Activated naive CD8-positive, alpha-beta T cell treated with anti-CD3 and anti-CD28 coated beads for 36 hours (primary cell): ENCODE measurements around the gene MYOG. TPM values are rescaled to one million over a fixed set of nuclear protein-coding genes. Genes with fewer than 3 reads are reported as not detected.

Experiments used
- total RNA-seq, 2 experiments: library from RNA; stranded (reverse); gene quantifications; one replicate each; pipeline ENCODE4 v1.2.3, GENCODE V29; 2021

MYOG gene
- total RNA-seq, 2 experiments from 2014 or later = not detected

Other genes with a start within 250 kb of the MYOG start
- gene RABIF, start 196.9 kb downstream of the MYOG start, total RNA-seq = 1 to 10 TPM; 8.4 to 9.0 TPM
- gene KLHL12, start 158.8 kb downstream of the MYOG start, total RNA-seq = 10 to 100 TPM; 42.6 to 44.1 TPM
- 10 to 100 TPM; 77.3 to 82.1 TPM for gene ADIPOR1, start 127.7 kb downstream of the MYOG start, total RNA-seq
- gene CYB5R1, start 118.8 kb downstream of the MYOG start, total RNA-seq = 10 to 100 TPM; 18.3 to 19.2 TPM
- 10 to 100 TPM; 81.4 to 81.9 TPM for gene TMEM183A, start 78.6 kb downstream of the MYOG start, total RNA-seq
- 10 to 100 TPM; 20.8 to 21.3 TPM for gene PPFIA4, start 59.5 kb downstream of the MYOG start, total RNA-seq
- gene ADORA1, start 41.7 kb upstream of the MYOG start, total RNA-seq = not detected
- gene MYBPH, start 89.8 kb upstream of the MYOG start, total RNA-seq = not detected
- gene CHI3L1, start 100.7 kb upstream of the MYOG start, total RNA-seq = not detected
- gene CHIT1, start 143.7 kb upstream of the MYOG start, total RNA-seq = under 1 TPM; 0.21 to 0.56 TPM
- gene BTG2, start 219.5 kb upstream of the MYOG start, total RNA-seq = 10 to 100 TPM; 74.7 to 81.2 TPM